NT2/D1 (cell line): ENCODE measurements around the gene HDDC2.

Experiments used
- SUZ12 ChIP-seq: IDR thresholded peaks from 2 replicates; pipeline ENCODE4 v1.6.1; 2011; ENCODE audit not compliant: insufficient read length, insufficient read depth; ENCODE audit errors: extremely low read depth
- YY1 ChIP-seq: IDR thresholded peaks from 2 replicates; pipeline ENCODE4 v1.6.1; 2011; ENCODE audit not compliant: insufficient read length, insufficient read depth
- ZNF274 ChIP-seq: IDR thresholded peaks from 2 replicates; pipeline ENCODE4 v1.6.1; 2011; ENCODE audit warnings: mild to moderate bottlenecking, low read depth, low read length

DNA sequence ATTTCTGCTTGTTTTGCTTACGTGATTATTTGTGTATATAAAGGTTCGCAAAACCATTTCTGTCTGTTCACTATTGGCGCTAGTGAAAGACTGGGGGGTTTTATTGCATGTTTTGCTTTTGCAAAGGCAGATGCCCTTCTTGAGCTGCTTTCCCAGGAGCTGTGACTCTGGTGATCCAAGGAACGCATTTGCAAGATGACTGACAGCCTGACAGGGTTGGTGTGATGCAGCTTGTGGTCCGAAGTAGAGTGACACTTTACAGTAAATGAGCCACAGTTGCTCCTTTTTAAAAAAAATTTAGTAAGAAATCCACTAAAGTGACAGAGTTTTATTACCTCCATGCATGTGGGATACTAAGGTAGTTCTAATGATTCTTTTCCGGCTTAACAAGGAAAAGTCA is 74.5 kb downstream of the HDDC2 start:
- TF ChIP-seq ZNF274: no peak
- no peak for TF ChIP-seq YY1
- no peak for TF ChIP-seq SUZ12
